Placental pericyte (primary cell): ENCODE data around the gene COL4A3. TPM values are rescaled to one million over a fixed set of nuclear protein-coding genes. Genes with fewer than 3 reads are reported as not detected.

Experiments used
- total RNA-seq: library from RNA; depleted of rRNA; stranded (reverse); fragments of >200 nt; gene quantifications from 2 replicates; pipeline ENCODE4 v1.2.3, GENCODE V29; 2012

The COL4A3 gene
- under 0.01 TPM in 1 of 2 replicates, not detected in the other for total RNA-seq

GRCh38 chr2:227163998-227164762 is at the start of gene COL4A3, which contains the start of gene COL4A4:
TSS of gene COL4A3 (plus strand) at chr2:227164624. CDS start at chr2:227164727, 103 bp downstream.
TSS of gene COL4A4 (minus strand) at chr2:227164205. CDS start at chr2:227147483, 16,722 bp downstream.

GRCh38 chr2:227324995-227325838 is 160.8 kb downstream of the COL4A3 start, which contains the start of gene MFF:
TSS of gene MFF (plus strand) at chr2:227325251. CDS start at chr2:227330666, 5,415 bp downstream.

Other genes with a start within 250 kb of the COL4A3 start
- gene COL4A4, start 419 bp upstream of the COL4A3 start, total RNA-seq: 0.14 and 0.22 TPM in 2 replicates
- gene MFF, start 160.6 kb downstream of the COL4A3 start, total RNA-seq: 55.5 and 70.5 TPM in 2 replicates
- not detected in 2 replicates for gene TM4SF20, start 214.7 kb downstream of the COL4A3 start, total RNA-seq
- gene SCYGR1, start 223.3 kb downstream of the COL4A3 start, total RNA-seq: not detected in 2 replicates